Sigmoid colon (tissue), 3 donors: ENCODE results near the gene SLC38A2.

Source experiments
- CTCF ChIP-seq, 4 experiments: fragments of 450-650 bp in 3 of 4; fragments of 200-600 bp in 1 of 4; IDR thresholded peaks; one replicate each; pipeline ENCODE4 v1.5.1; 2016 to 2019; ENCODE audit warnings: antibody characterized with exemption in 4 of 4, mild to moderate bottlenecking in 3 of 4, moderate library complexity in 2 of 4
- POLR2A ChIP-seq, 2 donors: fragments of 450-650 bp; IDR thresholded peaks; one replicate each; pipeline ENCODE4 v1.6.1; 2016; ENCODE audit warnings: antibody characterized with exemption in 2 of 2, mild to moderate bottlenecking in 2 of 2, moderate library complexity in 2 of 2

- no peak for TF ChIP-seq CTCF (IDR thresholded peaks at IDR 0.05)
- TF ChIP-seq POLR2A (IDR thresholded peaks at IDR 0.05), result no peak
These were observed 13.8 kb upstream of the SLC38A2 start for GRCh38 chr12:46386360-46386867.
